GM18520 (cell line): ENCODE results near the gene SCAMP2.

ENCODE experiments used
- ATAC-seq: cut with Tn5 transposase; IDR thresholded peaks from one replicate; pipeline ENCODE4 v1.9.1; 2021; ENCODE audit not compliant: unreplicated experiment

Gene SCAMP2

DNA sequence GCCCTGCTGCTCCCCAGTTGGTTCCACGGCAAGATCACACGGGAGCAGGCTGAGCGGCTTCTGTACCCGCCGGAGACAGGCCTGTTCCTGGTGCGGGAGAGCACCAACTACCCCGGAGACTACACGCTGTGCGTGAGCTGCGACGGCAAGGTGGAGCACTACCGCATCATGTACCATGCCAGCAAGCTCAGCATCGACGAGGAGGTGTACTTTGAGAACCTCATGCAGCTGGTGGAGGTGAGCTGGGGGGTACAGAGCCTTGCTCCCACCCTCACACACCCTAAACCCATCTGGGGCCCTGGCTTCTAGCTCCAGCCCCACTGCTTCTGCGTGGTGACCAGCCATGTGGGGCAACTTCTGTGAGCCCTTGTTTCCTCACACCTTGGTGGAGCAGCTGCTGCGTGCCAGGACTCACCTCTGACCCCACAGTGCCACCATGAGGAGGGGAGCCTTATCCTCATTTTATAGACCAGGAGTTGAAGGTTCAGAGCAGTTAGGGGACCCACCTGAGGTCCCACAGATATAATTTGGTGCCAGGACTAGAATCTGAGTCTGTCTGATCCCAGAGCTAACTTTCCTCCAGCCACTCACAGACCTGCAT is 73.8 kb downstream of the SCAMP2 start:
- ATAC-seq, result no peak

DNA sequence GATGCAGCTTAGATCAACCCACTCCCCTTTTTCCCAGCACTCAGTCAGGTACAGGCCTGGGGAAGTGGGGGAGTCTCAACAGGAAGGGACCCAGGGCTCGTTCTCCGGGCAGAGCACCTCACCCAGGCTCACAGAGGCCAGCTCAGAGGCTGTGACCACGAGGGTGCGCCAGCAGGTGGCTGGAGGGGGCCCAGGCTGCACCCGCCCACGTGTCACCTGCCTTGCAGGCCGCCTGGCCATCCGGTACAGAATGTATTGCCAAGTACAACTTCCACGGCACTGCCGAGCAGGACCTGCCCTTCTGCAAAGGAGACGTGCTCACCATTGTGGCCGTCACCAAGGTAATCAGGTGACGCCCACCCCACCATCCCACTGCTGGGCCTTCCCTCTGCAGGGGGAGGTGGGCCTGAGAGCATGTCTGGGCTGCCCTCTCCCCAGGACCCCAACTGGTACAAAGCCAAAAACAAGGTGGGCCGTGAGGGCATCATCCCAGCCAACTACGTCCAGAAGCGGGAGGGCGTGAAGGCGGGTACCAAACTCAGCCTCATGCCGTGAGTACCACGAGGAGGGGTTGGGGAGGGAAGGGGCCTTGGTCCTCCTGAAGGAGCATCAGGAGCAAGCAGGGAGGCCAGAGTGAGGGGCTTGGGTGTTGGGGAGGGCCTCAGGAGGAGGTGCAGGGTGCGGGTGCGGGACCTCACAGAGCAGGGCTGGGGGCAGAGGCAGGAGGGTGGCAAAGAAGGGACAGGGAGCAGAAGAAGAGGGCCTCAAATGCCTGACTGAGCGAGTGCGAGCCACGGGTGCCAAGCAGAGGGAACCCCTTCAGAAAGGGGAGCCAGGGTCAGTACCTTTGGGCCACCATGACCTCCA is 74.5 kb downstream of the SCAMP2 start:
- ATAC-seq, result no peak

DNA sequence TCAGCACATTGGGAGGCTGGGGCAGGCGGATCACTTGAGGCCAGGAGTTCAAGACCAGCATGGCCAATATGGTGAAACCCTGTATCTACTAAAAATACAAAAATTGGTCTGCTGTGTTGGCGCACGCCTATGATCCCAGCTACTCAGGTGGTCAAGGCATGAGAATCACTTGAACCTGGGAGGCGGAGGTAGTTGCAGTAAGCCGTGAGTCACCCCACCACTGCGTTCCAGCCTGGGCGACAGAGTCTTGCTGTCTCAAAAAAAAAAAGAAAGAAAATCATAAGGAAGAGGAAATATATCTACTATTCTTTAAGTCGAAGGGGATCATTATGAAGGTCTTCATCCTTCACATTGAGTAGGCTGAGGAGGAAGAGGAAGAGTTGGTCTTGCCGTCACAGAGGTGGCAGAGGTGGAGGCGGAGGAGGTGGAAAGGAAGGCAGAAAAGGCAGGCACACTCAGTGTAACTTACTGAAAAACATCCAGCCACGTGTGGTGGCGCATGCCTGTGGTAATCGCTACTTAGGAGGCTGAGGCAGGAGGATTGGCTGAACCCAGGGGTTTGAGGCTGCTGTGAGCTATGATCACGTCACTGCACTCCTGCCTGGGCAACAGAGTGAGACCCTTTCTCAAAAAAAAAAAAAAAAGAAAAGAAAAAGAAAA is 77.1 kb downstream of the SCAMP2 start:
- no peak for ATAC-seq

DNA sequence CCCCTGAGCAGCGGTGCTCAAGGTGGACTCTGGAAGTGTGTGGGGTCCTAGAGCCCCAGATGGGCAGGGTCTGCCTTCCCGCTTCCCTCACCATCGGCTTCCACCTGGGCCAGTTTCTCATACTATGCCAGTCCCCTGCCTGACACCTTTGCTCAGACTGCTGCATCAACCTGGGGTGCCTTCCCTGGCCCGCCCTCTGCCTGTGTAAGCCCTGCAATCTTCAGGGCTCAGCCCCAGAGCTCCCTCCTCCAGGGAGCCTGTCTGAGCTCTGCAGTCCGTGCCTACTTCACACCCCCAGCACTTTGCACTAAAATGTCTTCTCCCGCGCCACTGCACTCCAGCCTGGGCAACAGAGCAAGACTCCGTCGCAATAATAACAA is 78.2 kb downstream of the SCAMP2 start:
- ATAC-seq, result no peak

DNA sequence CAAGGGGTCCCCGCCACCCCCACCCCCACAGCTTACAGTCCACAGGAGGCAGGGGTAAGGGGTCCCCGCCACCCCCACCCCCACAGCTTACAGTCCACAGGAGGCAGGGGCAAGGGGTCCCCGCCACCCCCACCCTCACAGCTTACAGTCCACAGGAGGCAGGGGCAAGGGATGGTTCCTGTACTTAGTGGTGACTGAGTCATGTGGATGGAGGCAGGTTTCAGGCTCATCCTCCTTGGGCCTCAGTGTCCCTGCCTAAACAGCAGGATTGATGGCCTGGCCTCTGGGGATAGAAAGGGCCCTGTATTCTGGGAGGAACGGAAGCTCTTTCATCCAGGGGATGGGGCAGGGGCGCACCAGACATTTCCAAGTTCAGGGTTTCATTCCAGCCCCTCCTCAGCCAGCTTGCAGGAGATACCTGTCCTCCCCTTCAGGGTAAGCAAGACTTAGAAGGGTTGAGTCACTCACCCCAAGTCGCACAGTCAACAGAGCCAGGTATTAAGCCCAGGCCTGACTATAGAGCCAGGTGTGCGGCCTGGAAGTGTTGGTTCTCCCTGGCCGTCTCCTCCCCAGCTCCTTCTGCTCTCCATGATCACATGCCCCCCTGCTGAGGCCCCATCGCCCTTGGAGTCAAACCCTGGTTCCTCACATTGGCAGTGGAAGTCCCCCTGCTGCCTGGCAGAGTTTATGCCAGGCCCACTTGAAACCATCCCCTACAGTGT is 78.8 kb downstream of the SCAMP2 start:
- ATAC-seq, result no peak
